ENCODE results near the gene ULK4.

ULK4 gene

GRCh38 chr3:41350441-41350840, 611.5 kb downstream of the ULK4 start:
- no peak for TF ChIP-seq CTCF (conservative IDR thresholded peaks at IDR 0.05)
- no peak for TF ChIP-seq ZFX (IDR thresholded peaks at IDR 0.05)
- no peak overlapping the region for H3K27ac ChIP-seq

GRCh38 chr3:41348401-41348800, 613.5 kb downstream of the ULK4 start:
- TF ChIP-seq CTCF (conservative IDR thresholded peaks at IDR 0.05) (no peak), ZFX (IDR thresholded peaks at IDR 0.05) (no peak)
- no peak overlapping the region for H3K27ac ChIP-seq

GRCh38 chr3:41346698-41347270, 615.1 kb downstream of the ULK4 start:
- no peak overlapping the region for H3K27ac ChIP-seq
- TF ChIP-seq CTCF (conservative IDR thresholded peaks at IDR 0.05) (no peak), ZFX (IDR thresholded peaks at IDR 0.05) (no peak)

- TF ChIP-seq CTCF (conservative IDR thresholded peaks at IDR 0.05) (no peak), ZFX (IDR thresholded peaks at IDR 0.05) (no peak)
- no peak overlapping the region for H3K27ac ChIP-seq
These were observed 616.1 kb downstream of the ULK4 start for GRCh38 chr3:41345788-41346187.

GRCh38 chr3:41339758-41340157, 622.1 kb downstream of the ULK4 start:
- TF ChIP-seq CTCF (conservative IDR thresholded peaks at IDR 0.05) (no peak), ZFX (IDR thresholded peaks at IDR 0.05) (no peak)

GRCh38 chr3:41338276-41338675, 623.6 kb downstream of the ULK4 start:
- no peak overlapping the region for H3K27ac ChIP-seq
- TF ChIP-seq ZFX (IDR thresholded peaks at IDR 0.05): no peak
- TF ChIP-seq CTCF (conservative IDR thresholded peaks at IDR 0.05): no peak

More at GRCh38 chr3:41339758-41340157, 622.1 kb downstream of the ULK4 start:
- no peak overlapping the region for H3K27ac ChIP-seq

- no peak overlapping the region for H3K27ac ChIP-seq
- TF ChIP-seq ZFX (IDR thresholded peaks at IDR 0.05) (no peak), CTCF (conservative IDR thresholded peaks at IDR 0.05) (no peak)
These were observed 627.5 kb downstream of the ULK4 start for GRCh38 chr3:41334426-41334825.

All from C4-2B (cell line).